ENCODE data around the gene PLEKHG5. TPM values are rescaled to one million over a fixed set of nuclear protein-coding genes. Genes with fewer than 3 reads are reported as not detected.

PLEKHG5 gene
- total and polyA plus RNA-seq, 4 donors: 3.4 to 22.9 (median 10.0) TPM

DNA sequence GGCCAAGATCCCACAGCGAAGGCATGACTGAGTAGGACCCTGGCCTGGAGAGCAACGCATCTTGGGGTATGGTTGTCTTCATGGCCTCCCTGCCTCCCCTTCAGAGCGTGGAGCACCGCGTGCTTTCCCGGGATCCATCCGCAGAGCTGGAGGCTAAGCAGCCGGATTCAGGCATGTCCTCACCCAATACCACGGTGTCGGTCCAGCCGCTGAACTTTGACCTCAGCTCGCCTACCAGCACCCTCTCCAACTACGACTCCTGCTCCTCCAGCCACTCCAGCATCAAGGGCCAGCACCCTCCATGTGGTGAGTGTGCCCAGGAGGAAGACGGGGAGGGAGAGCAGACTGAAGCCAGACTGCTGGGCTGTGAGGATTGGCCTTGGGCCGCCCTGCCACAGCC lies 47.1 kb downstream of the PLEKHG5 start:
- Histone ChIP-seq H3K9me3 (ENCODE audit: control insufficient read depth in 4 of 4, insufficient read depth in 3 of 4, low read length in 3 of 4) (no peaks in the 10 kb centered on the region), H3K36me3 (ENCODE audit: control insufficient read depth in 4 of 4, insufficient read depth in 4 of 4, low read length in 4 of 4) (no peaks in the 10 kb centered on the region), H3K27me3 (ENCODE audit: control insufficient read depth in 3 of 3, insufficient read depth in 3 of 3, low read length in 2 of 3) (peaks cover 6 to 27% (median 20%) of the 10 kb centered on the region in 3 donors), H3K4me1 (ENCODE audit: control insufficient read depth in 5 of 5, insufficient read depth in 5 of 5, low read length in 5 of 5) (peaks cover 0 to 4% (median 0%) of the 10 kb centered on the region in 5 donors), H3K27ac (ENCODE audit: low read depth in 1 of 2, low read length in 1 of 2) (no peak overlapping the region), H3K9ac (ENCODE audit: insufficient read depth in 1 of 2, low read length in 2 of 2) (no peak overlapping the region), H3K4me3 (no peak overlapping the region)
- TF ChIP-seq, protein P1, sequence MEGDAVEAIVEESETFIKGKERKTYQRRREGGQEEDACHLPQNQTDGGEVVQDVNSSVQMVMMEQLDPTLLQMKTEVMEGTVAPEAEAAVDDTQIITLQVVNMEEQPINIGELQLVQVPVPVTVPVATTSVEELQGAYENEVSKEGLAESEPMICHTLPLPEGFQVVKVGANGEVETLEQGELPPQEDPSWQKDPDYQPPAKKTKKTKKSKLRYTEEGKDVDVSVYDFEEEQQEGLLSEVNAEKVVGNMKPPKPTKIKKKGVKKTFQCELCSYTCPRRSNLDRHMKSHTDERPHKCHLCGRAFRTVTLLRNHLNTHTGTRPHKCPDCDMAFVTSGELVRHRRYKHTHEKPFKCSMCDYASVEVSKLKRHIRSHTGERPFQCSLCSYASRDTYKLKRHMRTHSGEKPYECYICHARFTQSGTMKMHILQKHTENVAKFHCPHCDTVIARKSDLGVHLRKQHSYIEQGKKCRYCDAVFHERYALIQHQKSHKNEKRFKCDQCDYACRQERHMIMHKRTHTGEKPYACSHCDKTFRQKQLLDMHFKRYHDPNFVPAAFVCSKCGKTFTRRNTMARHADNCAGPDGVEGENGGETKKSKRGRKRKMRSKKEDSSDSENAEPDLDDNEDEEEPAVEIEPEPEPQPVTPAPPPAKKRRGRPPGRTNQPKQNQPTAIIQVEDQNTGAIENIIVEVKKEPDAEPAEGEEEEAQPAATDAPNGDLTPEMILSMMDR (IDR thresholded peaks at IDR 0.05; ENCODE audit: control extremely low read depth, extremely low read depth): no peak
- WGBS, 2 donors: 87 to 96% methylated on average over 14 to 15 of the region's 15 CpGs
- ATAC-seq (ENCODE audit: insufficient read depth, low FRiP score) (no peak), DNase-seq (no peak)

- H3K27me3 ChIP-seq (ENCODE audit: control insufficient read depth in 3 of 3, insufficient read depth in 3 of 3, low read length in 2 of 3): peaks cover 6 to 28% (median 23%) of the 10 kb centered on the region in 3 donors
- no peak overlapping the region for H3K9ac ChIP-seq (ENCODE audit: insufficient read depth in 1 of 2, low read length in 2 of 2)
- ATAC-seq (ENCODE audit: insufficient read depth, low FRiP score) (no peak), DNase-seq (no peak)
- no peaks in the 10 kb centered on the region for H3K36me3 ChIP-seq (ENCODE audit: control insufficient read depth in 4 of 4, insufficient read depth in 4 of 4, low read length in 4 of 4)
- TF ChIP-seq, protein P1 (IDR thresholded peaks at IDR 0.05; ENCODE audit: control extremely low read depth, extremely low read depth): no peak
- no peak overlapping the region for H3K27ac ChIP-seq (ENCODE audit: low read depth in 1 of 2, low read length in 1 of 2)
- peaks cover 0 to 2% (median 0%) of the 10 kb centered on the region in 5 donors for H3K4me1 ChIP-seq (ENCODE audit: control insufficient read depth in 5 of 5, insufficient read depth in 5 of 5, low read length in 5 of 5)
- WGBS, 2 donors: 90 to 95% methylated on average over 21 of the region's 21 CpGs
- no peaks in the 10 kb centered on the region for H3K9me3 ChIP-seq (ENCODE audit: control insufficient read depth in 4 of 4, insufficient read depth in 3 of 4, low read length in 3 of 4)
- no peak overlapping the region for H3K4me3 ChIP-seq
These were observed 47.9 kb downstream of the PLEKHG5 start for GRCh38 chr1:6443339-6444115.

- H3K9ac ChIP-seq (ENCODE audit: insufficient read depth in 1 of 2, low read length in 2 of 2): no peak overlapping the region
- no peak overlapping the region for H3K27ac ChIP-seq (ENCODE audit: low read depth in 1 of 2, low read length in 1 of 2)
- WGBS, 2 donors: 71 to 79% methylated on average over 7 of the region's 7 CpGs
- H3K4me3 ChIP-seq: no peak overlapping the region
- H3K27me3 ChIP-seq (ENCODE audit: control insufficient read depth in 3 of 3, insufficient read depth in 3 of 3, low read length in 2 of 3): peaks cover 6 to 28% (median 20%) of the 10 kb centered on the region in 3 donors
- no peak for ATAC-seq (ENCODE audit: insufficient read depth, low FRiP score)
- DNase-seq: no peak
- H3K36me3 ChIP-seq (ENCODE audit: control insufficient read depth in 4 of 4, insufficient read depth in 4 of 4, low read length in 4 of 4): no peaks in the 10 kb centered on the region
- no peaks in the 10 kb centered on the region for H3K9me3 ChIP-seq (ENCODE audit: control insufficient read depth in 4 of 4, insufficient read depth in 3 of 4, low read length in 3 of 4)
- H3K4me1 ChIP-seq (ENCODE audit: control insufficient read depth in 5 of 5, insufficient read depth in 5 of 5, low read length in 5 of 5): no peaks in the 10 kb centered on the region
- TF ChIP-seq, protein P1 (IDR thresholded peaks at IDR 0.05; ENCODE audit: control extremely low read depth, extremely low read depth): no peak
These were observed 49.9 kb downstream of the PLEKHG5 start for GRCh38 chr1:6441586-6441985.

All from lung (tissue), 12 donors.